ENCODE measurements around the gene RNASE12. TPM values are rescaled to one million over a fixed set of nuclear protein-coding genes. Genes with fewer than 3 reads are reported as not detected.
A peak's percentile ranks its signal among the peaks of the same experiment; 100 is the strongest.

Gene RNASE12
- not detected for total RNA-seq
- polyA plus RNA-seq: not detected
- long read RNA-seq, donor 1: 0 reads
- long read RNA-seq, donor 2: 0 reads
- long read RNA-seq, donor 3: 0 reads
- long read RNA-seq, donor 4: 0 reads
- long read RNA-seq, donor 5: 0 reads
- long read RNA-seq, donor 6: 0 reads
- long read RNA-seq, donor 7: 0 reads
- long read RNA-seq, donor 8: 0 reads
- long read RNA-seq, donor 9: 0 reads
- long read RNA-seq, donor 10: 0 reads

- no peak for DNase-seq
- TF ChIP-seq EP300 (IDR thresholded peaks at IDR 0.05): no peak
- TF ChIP-seq, protein P1, sequence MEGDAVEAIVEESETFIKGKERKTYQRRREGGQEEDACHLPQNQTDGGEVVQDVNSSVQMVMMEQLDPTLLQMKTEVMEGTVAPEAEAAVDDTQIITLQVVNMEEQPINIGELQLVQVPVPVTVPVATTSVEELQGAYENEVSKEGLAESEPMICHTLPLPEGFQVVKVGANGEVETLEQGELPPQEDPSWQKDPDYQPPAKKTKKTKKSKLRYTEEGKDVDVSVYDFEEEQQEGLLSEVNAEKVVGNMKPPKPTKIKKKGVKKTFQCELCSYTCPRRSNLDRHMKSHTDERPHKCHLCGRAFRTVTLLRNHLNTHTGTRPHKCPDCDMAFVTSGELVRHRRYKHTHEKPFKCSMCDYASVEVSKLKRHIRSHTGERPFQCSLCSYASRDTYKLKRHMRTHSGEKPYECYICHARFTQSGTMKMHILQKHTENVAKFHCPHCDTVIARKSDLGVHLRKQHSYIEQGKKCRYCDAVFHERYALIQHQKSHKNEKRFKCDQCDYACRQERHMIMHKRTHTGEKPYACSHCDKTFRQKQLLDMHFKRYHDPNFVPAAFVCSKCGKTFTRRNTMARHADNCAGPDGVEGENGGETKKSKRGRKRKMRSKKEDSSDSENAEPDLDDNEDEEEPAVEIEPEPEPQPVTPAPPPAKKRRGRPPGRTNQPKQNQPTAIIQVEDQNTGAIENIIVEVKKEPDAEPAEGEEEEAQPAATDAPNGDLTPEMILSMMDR (IDR thresholded peaks at IDR 0.05): no peak
- no peak for TF ChIP-seq POLR2A (IDR thresholded peaks at IDR 0.05)
- TF ChIP-seq POLR2AphosphoS5 (IDR thresholded peaks at IDR 0.05): no peak
- H3K9me3 ChIP-seq: no peaks in the 10 kb centered on the region
- WGBS, 5 donors: 77 to 83% (median 79%) methylated on average over 4 of the region's 4 CpGs
- no peaks in the 10 kb centered on the region for H3K27me3 ChIP-seq
- no peaks in the 10 kb centered on the region for H3K36me3 ChIP-seq
- no peaks in the 10 kb centered on the region for H3K4me1 ChIP-seq
- intact Hi-C loops (cut with DNase I; ENCODE audit: low total_unique reads): no loop called here
- H3K27ac ChIP-seq: no peak within 1 kb of the TSS
- no peak within 1 kb of the TSS for H3K4me3 ChIP-seq
These were observed at the start of gene RNASE12 for GRCh38 chr14:20591235-20591634. Gene RNASE12, minus strand, starts transcription at chr14:20591376. Its CDS starts 653 bp downstream, at chr14:20590723.

GRCh38 chr14:20632831-20633691 lies 41.9 kb upstream of the RNASE12 start:
- DNase-seq: peak; percentile 43 to 67
- Histone ChIP-seq H3K36me3 (no peaks in the 10 kb centered on the region), H3K27ac (peak overlapping the region in 1 of 5 donors; percentile 2), H3K27me3 (peaks cover 0 to 63% (median 5%) of the 10 kb centered on the region in 3 donors), H3K4me1 (peaks cover 15 to 38% (median 30%) of the 10 kb centered on the region in 4 donors), H3K4me3 (peak overlapping the region; percentile 24 to 49 (median 32)), H3K9me3 (no peaks in the 10 kb centered on the region)
- intact Hi-C loops (cut with DNase I; ENCODE audit: low total_unique reads): no loop called here
- no peak for TF ChIP-seq POLR2A (IDR thresholded peaks at IDR 0.05)
- TF ChIP-seq, protein P1 (IDR thresholded peaks at IDR 0.05): no peak
- TF ChIP-seq EP300 (IDR thresholded peaks at IDR 0.05): no peak
- no peak for TF ChIP-seq POLR2AphosphoS5 (IDR thresholded peaks at IDR 0.05)
- 5 to 8% (median 7%) methylated on average over 35 to 45 of the region's 45 CpGs for WGBS, 5 donors

DNA sequence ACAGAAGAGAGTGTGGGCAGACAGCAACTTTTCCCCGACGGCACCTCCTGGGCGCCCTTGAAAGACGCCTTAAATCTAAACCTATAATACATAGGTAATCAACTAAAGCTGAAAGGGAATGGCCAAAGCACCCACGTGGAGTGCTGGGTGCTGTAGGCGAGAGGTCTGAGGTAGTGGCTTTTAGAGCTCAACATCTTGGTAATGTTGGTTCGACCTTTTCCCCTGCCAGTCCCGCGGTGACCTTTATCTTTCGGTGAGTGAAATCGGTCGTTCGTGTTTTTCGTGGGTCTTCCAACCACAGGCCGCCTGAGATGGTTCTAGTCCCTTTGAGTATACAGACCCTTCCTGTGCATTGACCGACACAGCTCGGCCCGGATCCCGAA lies 41.3 kb upstream of the RNASE12 start:
- Histone ChIP-seq H3K4me3 (peak overlapping the region; percentile 24 to 49 (median 32)), H3K9me3 (no peaks in the 10 kb centered on the region), H3K27me3 (peaks cover 0 to 62% (median 5%) of the 10 kb centered on the region in 3 donors), H3K27ac (no peak overlapping the region), H3K36me3 (no peaks in the 10 kb centered on the region), H3K4me1 (peaks cover 15 to 38% (median 30%) of the 10 kb centered on the region in 4 donors)
- no peak for TF ChIP-seq POLR2A (IDR thresholded peaks at IDR 0.05)
- no peak for TF ChIP-seq POLR2AphosphoS5 (IDR thresholded peaks at IDR 0.05)
- no peak for TF ChIP-seq EP300 (IDR thresholded peaks at IDR 0.05)
- TF ChIP-seq, protein P1 (IDR thresholded peaks at IDR 0.05): no peak
- intact Hi-C loops (cut with DNase I; ENCODE audit: low total_unique reads): no loop called here
- WGBS, 5 donors: 1 to 2% (median 2%) methylated on average over 19 of the region's 19 CpGs
- no peak for DNase-seq

GRCh38 chr14:20631880-20632389 lies 40.8 kb upstream of the RNASE12 start:
- DNase-seq: peak; percentile 69 to 76
- no peaks in the 10 kb centered on the region for H3K9me3 ChIP-seq
- H3K4me1 ChIP-seq: peaks cover 15 to 40% (median 30%) of the 10 kb centered on the region in 4 donors
- intact Hi-C loops (cut with DNase I; ENCODE audit: low total_unique reads): no loop called here
- no peak overlapping the region for H3K27ac ChIP-seq
- peaks cover 0 to 64% (median 5%) of the 10 kb centered on the region in 3 donors for H3K27me3 ChIP-seq
- WGBS, 5 donors: 1 to 3% (median 3%) methylated on average over 18 of the region's 18 CpGs
- H3K36me3 ChIP-seq: no peaks in the 10 kb centered on the region
- peak overlapping the region; percentile 24 to 49 (median 32) for H3K4me3 ChIP-seq
- TF ChIP-seq POLR2AphosphoS5 (IDR thresholded peaks at IDR 0.05) (no peak), POLR2A (IDR thresholded peaks at IDR 0.05) (no peak), EP300 (IDR thresholded peaks at IDR 0.05) (no peak)
- TF ChIP-seq, protein P1 (IDR thresholded peaks at IDR 0.05): no peak

All from stomach (tissue), 19 donors.